IMR-90 (cell line): ENCODE measurements around the gene RFXANK.

Experiments
- BHLHE40 ChIP-seq: fragments of 150-350 bp; IDR thresholded peaks from 2 replicates; pipeline ENCODE4 v1.6.1; 2016; ENCODE audit warnings: mild to moderate bottlenecking, low read depth, low read length
- MXI1 ChIP-seq: IDR thresholded peaks from 2 replicates; pipeline ENCODE4 v1.6.1; 2012; ENCODE audit warnings: low read depth, mild to moderate bottlenecking, low read length, moderate library complexity, borderline replicate concordance
- RFX5 ChIP-seq: IDR thresholded peaks from 2 replicates; pipeline ENCODE4 v1.8.0; 2012; ENCODE audit warnings: low read depth, mild to moderate bottlenecking, low read length, moderate library complexity
- SMC3 ChIP-seq: fragments of 150-350 bp; IDR thresholded peaks from 2 replicates; pipeline ENCODE4 v1.6.1; 2016; ENCODE audit warnings: low read depth, mild to moderate bottlenecking, antibody characterized with exemption, low read length, moderate library complexity
- TF ChIP-seq, protein P1 (sequence below): conservative IDR thresholded peaks from 2 replicates; pipeline ENCODE4 v1.5.1; 2012; ENCODE audit warnings: mild to moderate bottlenecking, low read depth, low read length, improper control_type of control experiment

DNA sequence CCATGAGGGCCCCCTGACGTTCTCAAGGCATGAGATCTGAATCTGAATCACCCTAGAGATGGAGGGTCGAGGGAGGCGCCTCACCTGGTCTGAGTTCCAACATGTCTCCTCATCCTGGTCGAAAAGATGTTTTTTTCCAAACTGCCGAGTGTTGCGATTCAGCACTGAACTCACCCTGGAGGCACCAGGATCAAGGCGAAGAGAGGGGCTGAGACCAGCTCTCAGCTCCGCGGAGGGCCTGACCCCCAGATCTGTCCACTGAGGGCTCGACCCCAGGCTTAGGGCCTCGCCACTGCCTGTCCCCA, 10.6 kb downstream of the RFXANK start:
- TF ChIP-seq, protein P1, sequence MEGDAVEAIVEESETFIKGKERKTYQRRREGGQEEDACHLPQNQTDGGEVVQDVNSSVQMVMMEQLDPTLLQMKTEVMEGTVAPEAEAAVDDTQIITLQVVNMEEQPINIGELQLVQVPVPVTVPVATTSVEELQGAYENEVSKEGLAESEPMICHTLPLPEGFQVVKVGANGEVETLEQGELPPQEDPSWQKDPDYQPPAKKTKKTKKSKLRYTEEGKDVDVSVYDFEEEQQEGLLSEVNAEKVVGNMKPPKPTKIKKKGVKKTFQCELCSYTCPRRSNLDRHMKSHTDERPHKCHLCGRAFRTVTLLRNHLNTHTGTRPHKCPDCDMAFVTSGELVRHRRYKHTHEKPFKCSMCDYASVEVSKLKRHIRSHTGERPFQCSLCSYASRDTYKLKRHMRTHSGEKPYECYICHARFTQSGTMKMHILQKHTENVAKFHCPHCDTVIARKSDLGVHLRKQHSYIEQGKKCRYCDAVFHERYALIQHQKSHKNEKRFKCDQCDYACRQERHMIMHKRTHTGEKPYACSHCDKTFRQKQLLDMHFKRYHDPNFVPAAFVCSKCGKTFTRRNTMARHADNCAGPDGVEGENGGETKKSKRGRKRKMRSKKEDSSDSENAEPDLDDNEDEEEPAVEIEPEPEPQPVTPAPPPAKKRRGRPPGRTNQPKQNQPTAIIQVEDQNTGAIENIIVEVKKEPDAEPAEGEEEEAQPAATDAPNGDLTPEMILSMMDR, result no peak
- TF ChIP-seq RFX5 (no peak), SMC3 (no peak), BHLHE40 (no peak), MXI1 (no peak)
